Stimulated activated CD8-positive, alpha-beta memory T cell treated with anti-CD3 and anti-CD28 coated beads, Interleukin-2, amount 100 ng/mL, for 48 hours (primary cell): ENCODE measurements around the gene SIK2.
"Not testable (repeated sequence)": the region's sequence is repeated elsewhere in the genome, so short reads cannot be mapped to it uniquely, and the experiment has no call there.

Experiments
- DNase-seq, 2 donors: peaks; one replicate each; pipeline ENCODE4 v3.0.0-alpha.2; 2020; ENCODE audit warnings: low read depth in 2 of 2

The SIK2 gene

GRCh38 chr11:111624608-111625007 lies 22.4 kb downstream of the SIK2 start:
- no peak for DNase-seq

DNA sequence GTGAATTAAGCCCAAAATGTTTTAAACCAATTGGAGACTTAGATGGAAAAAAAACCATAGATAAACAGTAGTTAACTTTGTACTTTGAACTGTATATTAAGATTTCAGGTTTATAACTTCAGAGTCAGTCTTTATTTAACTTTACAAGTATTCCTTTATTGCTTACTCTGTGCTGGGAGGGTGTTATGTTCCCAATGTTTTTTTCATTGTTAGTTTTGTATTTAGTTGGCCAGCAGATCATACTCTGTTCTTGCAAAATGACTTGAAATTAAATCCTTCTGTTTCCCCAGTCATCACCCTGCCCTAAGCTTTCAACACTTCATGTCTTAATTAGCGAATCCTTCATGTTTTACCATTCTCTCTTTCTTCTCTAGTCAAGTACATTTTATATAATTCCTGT lies 25.3 kb downstream of the SIK2 start:
- no peak for DNase-seq

GRCh38 chr11:111629499-111629898 lies 27.2 kb downstream of the SIK2 start:
- DNase-seq: no peak

GRCh38 chr11:111631024-111631665 lies 28.9 kb downstream of the SIK2 start:
- DNase-seq: no peak

- no peak for DNase-seq
Observed at GRCh38 chr11:111631666-111632039, 29.4 kb downstream of the SIK2 start.

- DNase-seq: no peak
Observed at GRCh38 chr11:111632516-111633220, 30.4 kb downstream of the SIK2 start.

- no peak for DNase-seq
Observed at GRCh38 chr11:111633248-111633647, 31.0 kb downstream of the SIK2 start.

DNA sequence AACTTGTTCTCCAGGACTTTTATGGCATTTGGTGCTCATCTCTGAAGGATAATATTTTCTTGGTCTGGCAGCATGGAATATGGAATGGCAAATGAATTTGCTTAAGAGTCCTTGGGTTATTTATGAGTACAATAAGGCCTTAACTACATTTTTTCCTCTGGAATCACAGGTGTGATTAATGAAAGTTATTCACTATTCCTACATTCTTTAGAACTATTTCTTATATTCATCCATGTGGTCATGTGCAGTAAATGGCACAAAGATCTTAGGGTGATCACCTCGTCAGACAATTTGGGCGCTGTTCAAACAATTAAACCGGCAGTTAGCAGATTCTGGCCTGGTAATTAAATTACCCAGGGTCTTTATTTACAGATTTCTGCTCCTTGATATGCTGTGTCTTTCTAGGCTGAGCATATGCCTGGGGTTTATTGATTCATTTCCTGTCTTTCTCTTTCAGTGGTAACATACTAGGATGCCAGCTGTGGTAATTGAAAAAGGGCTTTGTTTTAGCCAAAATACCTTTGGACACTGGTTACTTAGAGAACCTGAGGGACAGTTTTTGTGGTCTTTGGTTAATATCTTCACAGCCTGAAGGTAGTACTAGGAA lies 31.6 kb downstream of the SIK2 start:
- DNase-seq: no peak

- no peak for DNase-seq
Observed at GRCh38 chr11:111634981-111635705, 32.9 kb downstream of the SIK2 start.

- DNase-seq: no peak
Observed at GRCh38 chr11:111635706-111636045, 33.4 kb downstream of the SIK2 start.

DNA sequence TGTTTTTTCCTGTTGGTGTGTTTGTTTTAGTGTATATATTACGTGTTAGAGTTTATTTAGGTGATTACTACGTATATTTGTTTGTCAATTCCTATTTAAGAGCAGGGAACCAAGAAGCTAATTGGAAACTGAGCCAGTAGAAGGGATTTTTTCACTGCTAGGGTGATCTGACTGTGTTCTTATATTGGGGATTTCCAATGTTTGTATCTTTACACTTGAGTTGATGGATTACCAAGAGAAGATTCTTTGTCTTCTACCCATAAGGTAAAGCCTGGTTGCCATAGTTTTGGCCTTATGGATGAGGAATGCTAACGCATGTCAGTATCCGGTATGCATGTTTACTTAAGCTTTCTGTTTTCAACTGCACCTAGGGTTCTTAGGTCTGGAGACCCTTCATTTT lies 35.6 kb downstream of the SIK2 start:
- DNase-seq: no peak

DNA sequence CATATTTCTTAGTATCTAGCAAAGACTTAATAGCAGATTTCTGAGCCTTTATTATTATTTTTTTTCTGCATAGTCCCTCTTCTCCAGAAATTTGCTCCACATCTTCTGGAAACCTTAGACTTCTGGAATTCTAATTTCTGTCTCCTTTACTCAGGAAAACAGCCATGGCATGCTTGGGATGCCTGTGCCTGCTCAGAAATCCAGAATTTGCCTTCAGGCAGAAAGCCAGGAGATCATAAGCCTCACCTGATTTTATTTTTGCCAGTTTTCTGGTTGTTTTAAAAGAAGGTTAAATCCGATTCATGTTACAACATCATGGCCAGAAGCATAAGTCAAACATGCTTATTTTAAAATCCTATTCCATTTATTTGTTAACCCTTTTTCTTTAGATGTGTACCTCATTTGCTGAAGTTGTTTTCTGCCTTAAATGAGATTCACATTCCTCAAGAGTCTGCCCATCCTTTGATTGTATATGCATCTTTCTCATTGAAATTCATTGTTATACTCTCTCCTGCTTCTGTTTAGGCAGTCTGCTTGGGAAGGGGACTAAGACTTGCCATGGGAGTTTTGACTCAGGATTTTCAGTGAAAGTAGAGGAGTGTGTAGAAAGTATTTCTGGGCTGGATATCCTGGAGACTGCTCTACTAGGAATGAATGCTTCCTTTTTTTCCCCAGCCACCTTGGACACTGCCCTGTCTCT lies 37.1 kb downstream of the SIK2 start:
- DNase-seq: no peak

DNA sequence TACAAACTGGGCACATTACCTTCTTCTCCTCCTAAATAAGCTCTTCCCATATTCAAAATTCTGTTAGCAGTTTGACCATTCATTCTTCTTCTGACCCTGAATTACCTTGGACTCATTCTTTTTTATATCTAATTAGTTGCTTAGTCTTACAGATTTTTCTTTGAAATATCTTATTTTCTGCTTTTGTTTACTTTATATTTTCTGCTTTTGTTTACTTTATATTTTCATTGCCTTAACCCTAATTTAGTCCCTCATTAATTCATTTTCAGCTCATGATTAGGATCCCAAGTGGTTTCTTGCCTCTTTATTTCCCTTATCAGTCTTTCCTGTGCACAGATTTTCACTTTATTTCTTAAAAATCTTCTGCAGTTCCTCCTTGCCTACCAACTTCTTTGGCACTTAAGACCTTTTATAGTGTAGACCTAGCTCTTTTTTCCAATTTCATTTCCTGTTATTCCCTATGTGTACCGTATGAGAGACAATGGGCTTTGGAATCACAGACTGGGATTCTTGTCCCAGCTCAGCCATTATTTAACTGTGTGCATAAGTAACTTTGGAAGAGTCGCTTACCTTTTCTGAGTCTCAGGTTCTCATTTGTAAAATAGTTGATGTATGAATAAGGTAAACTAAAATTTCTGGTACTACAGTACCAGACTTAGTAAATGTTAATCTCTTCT lies 39.2 kb downstream of the SIK2 start:
- DNase-seq: no peak

- DNase-seq: no peak
Observed at GRCh38 chr11:111642542-111642941, 40.3 kb downstream of the SIK2 start.

DNA sequence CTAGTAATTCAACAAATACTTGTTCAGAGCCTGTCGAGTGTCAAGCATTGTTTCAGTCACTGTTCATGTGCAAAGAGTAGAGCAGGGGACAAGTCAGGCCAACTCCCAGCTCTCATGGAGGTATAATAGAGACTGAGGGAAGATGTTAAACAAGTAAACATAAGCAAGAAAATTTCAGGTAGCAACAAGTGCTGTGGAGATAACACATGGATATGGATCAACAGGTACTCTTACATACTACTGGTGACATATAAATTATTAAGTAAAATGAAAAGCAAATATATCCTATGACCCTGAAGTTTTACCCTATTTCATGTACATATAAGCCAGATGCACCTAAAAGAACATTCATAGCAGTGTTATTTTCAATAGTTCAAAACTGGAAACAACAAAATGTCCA lies 42.7 kb downstream of the SIK2 start:
- DNase-seq: no peak

- no peak for DNase-seq
Observed at GRCh38 chr11:111645657-111646316, 43.5 kb downstream of the SIK2 start.

DNA sequence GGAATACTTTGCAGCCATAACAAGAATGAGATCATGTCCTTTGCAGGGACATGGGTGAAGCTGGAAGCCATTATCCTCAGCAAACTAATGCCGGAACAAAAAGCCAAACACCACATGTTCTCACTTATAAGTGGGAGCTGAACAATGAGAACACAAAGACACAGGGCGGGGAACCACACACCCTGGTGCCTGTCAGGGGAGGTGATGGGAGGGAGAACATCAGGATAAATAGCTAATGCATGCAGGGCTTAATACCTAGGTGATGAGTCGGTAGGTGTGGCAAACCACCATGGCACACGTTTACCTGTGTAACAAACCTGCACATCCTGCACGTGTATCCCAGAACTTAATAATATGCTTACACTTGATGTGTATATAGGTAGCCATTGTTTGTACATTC lies 49.1 kb downstream of the SIK2 start:
- DNase-seq: not testable (repeated sequence)

- no peak for DNase-seq
Observed at GRCh38 chr11:111652184-111652583, 49.9 kb downstream of the SIK2 start.

GRCh38 chr11:111654601-111655000 lies 52.4 kb downstream of the SIK2 start:
- no peak for DNase-seq

DNA sequence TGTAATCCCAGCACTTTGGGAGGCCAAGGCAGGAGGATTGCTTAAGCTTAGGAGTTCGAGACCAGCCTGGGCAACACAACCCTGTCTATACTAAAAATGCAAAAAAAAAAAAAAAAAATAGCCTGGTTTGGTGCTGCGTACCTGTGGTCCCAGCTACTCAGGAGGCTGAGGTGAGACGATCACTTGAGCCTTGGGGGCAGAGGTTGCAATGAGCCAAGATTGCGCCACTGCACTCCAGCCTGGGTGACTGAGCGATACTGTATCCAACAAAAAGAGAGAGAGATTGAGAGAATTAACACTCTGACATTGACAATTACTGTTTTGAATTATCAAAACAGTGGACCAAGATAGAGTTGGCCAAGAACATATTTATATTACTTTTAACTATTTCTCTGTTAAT lies 53.7 kb downstream of the SIK2 start:
- no peak for DNase-seq

DNA sequence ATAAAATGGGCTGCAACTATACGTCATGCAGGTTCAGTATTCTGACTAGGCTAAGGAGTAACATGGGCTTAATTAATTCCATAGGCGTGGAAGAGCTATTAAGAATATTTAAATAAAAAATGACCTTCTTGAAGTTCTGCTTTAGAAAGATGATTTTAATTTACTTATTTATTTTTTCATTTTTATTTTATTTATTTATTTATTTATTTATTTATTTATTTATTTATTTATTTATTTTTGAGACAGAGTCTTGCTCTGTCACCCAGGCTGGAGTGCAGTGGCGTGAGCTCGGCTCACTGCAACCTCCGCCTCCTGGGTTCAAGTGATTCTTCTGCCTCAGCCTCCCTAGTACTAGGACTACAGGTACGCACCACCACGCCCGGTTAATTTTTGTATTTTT lies 55.7 kb downstream of the SIK2 start:
- not testable (repeated sequence) for DNase-seq
